COLO668 (cell line): ENCODE data around the gene REG1B.
"Not testable (repeated sequence)": the region's sequence is repeated elsewhere in the genome, so short reads cannot be mapped to it uniquely, and the experiment has no call there.

ENCODE experiments used
- DNase-seq: peaks from one replicate; lab custom pipeline; 2025; ENCODE audit not compliant: unreplicated experiment; lab: John Stamatoyannopoulos, UW

Gene REG1B

DNA sequence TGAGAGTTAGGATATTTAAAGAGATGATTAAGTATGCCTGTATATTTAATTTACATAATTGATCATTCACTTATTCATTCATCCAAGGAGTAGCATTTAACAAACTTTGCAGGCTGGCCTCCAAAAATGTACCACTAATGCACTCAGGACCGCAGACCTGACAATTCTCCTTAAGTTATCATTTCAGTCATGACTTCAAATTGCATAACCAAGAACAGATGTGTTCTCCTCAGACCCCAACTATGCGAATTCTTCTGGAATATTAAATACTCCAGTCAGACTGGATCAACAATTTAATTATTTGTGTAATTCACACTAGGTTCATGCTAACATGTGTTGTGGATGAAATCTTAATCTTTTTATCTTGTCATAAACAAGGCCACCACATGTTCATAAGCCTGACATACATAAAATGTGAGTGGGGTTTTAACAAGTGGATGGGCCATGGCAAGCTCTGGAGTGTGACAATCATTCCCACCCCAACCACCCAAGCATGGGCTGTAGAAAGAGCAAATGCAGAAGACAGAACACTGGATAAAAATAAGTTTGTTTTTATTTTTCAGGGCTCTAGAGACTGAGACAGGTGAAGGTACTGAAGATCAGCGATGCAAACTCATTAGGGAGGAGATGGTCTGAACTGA is 3.2 kb downstream of the REG1B start:
- no peak for DNase-seq

GRCh38 chr2:79083597-79084251 is 4.1 kb downstream of the REG1B start:
- no peak for DNase-seq

GRCh38 chr2:79082987-79083386 is 4.8 kb downstream of the REG1B start:
- DNase-seq, result no peak

DNA sequence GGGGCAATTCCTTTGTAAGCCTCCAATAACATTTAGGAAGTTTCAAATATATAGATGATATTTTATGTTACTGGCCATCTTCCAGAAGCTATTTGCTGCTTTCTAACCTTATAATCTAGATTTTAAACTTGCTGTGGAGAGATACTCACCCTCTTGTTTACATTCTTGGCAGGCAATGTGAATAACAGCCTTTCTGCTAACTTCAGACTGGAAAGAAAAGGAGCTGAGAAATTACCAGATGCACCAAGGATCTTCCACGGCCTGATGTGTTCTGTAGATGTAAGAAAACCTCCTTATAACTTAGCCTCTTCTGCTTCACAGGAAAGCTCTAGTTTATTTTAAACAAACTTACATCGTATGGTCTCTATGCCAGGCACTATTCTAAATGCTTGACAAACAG is 16.7 kb downstream of the REG1B start:
- no peak for DNase-seq

- no peak for DNase-seq
Observed at GRCh38 chr2:79065201-79065600, 22.6 kb downstream of the REG1B start.

DNA sequence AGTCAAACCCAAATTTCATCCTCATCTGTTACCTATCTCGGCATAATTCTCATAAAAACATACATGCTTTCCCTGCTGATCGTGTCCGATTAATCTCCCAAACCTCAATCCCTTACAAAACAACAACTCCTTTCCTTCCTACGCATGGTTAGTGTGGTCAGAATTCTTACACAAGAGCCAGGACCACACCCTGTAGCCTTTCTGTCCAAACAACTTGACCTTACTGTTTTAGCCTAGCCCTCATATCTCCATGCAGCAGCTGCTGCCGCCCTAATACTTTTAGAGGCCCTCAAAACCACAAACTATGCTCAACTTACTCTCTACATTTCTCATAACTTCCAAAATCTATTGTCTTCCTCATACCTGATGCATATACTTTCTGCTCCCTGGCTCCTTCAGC is 33.0 kb downstream of the REG1B start:
- not testable (repeated sequence) for DNase-seq

DNA sequence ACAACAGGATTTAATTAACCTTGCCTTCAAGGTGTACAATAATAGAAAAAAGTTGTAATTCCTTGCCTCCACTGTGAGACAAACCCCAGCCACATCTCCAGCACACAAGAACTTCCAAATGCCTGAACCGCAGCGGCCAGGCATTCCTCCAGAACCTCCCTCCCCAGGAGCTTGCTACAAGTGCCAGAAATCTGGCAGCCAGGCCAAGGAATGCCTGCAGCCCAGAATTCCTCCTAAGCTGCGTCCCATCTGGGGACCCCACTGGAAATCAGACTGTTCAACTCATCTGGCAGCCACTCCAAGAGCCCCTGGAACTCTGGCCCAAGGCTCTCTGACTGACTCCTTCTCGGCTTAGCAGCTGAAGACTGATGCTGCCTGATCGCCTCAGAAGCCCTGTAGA is 34.3 kb downstream of the REG1B start:
- not testable (repeated sequence) for DNase-seq

GRCh38 chr2:79041032-79041448 is 46.8 kb downstream of the REG1B start:
- DNase-seq, result no peak

DNA sequence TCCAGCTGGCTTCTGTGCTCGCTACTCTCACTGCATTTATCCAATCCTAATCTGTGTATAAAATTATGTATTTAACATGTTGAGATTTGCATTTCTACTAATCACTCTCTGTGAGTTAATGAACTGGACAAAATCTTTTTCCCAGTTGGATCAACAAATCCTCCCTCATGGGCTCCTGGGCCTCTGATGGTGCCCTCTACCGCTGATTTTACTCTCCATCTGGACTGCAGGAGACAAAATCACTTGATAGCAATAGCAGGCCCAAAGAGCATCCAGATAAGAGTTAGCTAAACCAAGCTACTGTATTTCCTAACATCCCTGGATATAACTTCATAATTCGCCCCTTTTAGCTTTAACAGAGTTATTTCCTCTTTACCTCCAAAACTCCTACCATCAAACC is 47.8 kb downstream of the REG1B start:
- DNase-seq, result no peak
